HG03520 (cell line): ENCODE measurements around the gene C10orf105.

Experiments
- ATAC-seq: cut with Tn5 transposase; IDR thresholded peaks from one replicate; pipeline ENCODE4 v1.9.1; 2021; ENCODE audit warnings: mild to moderate bottlenecking, moderate library complexity; ENCODE audit not compliant: unreplicated experiment

C10orf105 gene

GRCh38 chr10:71719464-71720201 is at the start of gene C10orf105:
TSS of gene C10orf105 (minus strand) at chr10:71719778. CDS start at chr10:71716337, 3,441 bp downstream.
- ATAC-seq = no peak

- no peak for ATAC-seq
These were observed 48.0 kb upstream of the C10orf105 start for GRCh38 chr10:71767420-71768035.

GRCh38 chr10:71766717-71767419 is 47.3 kb upstream of the C10orf105 start:
- ATAC-seq = no peak

- ATAC-seq = no peak
These were observed 46.5 kb upstream of the C10orf105 start for GRCh38 chr10:71765906-71766716.

- no peak for ATAC-seq
These were observed 45.8 kb upstream of the C10orf105 start for GRCh38 chr10:71765176-71765904.

GRCh38 chr10:71763352-71764127 is 44.0 kb upstream of the C10orf105 start:
- no peak for ATAC-seq

GRCh38 chr10:71762324-71762723 is 42.7 kb upstream of the C10orf105 start:
- no peak for ATAC-seq

- ATAC-seq = no peak
These were observed 42.0 kb upstream of the C10orf105 start for GRCh38 chr10:71761541-71762113.

- ATAC-seq = no peak
These were observed 41.5 kb upstream of the C10orf105 start for GRCh38 chr10:71761105-71761511.

- no peak for ATAC-seq
These were observed 37.9 kb upstream of the C10orf105 start for GRCh38 chr10:71757399-71757922.

- ATAC-seq = no peak
These were observed 37.0 kb upstream of the C10orf105 start for GRCh38 chr10:71756311-71757191.

- ATAC-seq = no peak
These were observed 35.8 kb upstream of the C10orf105 start for GRCh38 chr10:71755179-71755879.

GRCh38 chr10:71754562-71754961 is 35.0 kb upstream of the C10orf105 start:
- ATAC-seq = no peak

- no peak for ATAC-seq
These were observed 34.5 kb upstream of the C10orf105 start for GRCh38 chr10:71753960-71754505.

GRCh38 chr10:71753091-71753959 is 33.7 kb upstream of the C10orf105 start:
- no peak for ATAC-seq

GRCh38 chr10:71752391-71753090 is 33.0 kb upstream of the C10orf105 start:
- no peak for ATAC-seq
